Epithelial cell of esophagus (primary cell): Measurements from ENCODE around the gene CBX4.

Experiments
- DNase-seq: peaks from one replicate; pipeline ENCODE4 v3.0.0; 2010; ENCODE audit warnings: low read depth
- H3K4me3 ChIP-seq: 2 replicates; pipeline ENCODE4 v1.5.1; 2011; ENCODE audit warnings: mild to moderate bottlenecking, low read length, control low read depth
- CTCF ChIP-seq: IDR thresholded peaks from 2 replicates; pipeline ENCODE4 v1.5.1; 2011; ENCODE audit warnings: low read depth, mild to moderate bottlenecking, low read length, control low read depth, inconsistent platforms; ENCODE audit not compliant: insufficient read depth; ENCODE audit errors: missing control alignments

The CBX4 gene

GRCh38 chr17:79821331-79822095 is 17.7 kb downstream of the CBX4 start:
- DNase-seq, result no peak
- no peak overlapping the region for H3K4me3 ChIP-seq
- no peak for TF ChIP-seq CTCF

- TF ChIP-seq CTCF, result no peak
- no peak overlapping the region for H3K4me3 ChIP-seq
- DNase-seq, result no peak
Measured at GRCh38 chr17:79820959-79821330, 18.3 kb downstream of the CBX4 start.

GRCh38 chr17:79819534-79820276 is 19.5 kb downstream of the CBX4 start:
- DNase-seq, result no peak
- no peak for TF ChIP-seq CTCF
- H3K4me3 ChIP-seq, result no peak overlapping the region

- TF ChIP-seq CTCF, result no peak
- DNase-seq, result no peak
- no peak overlapping the region for H3K4me3 ChIP-seq
Measured at GRCh38 chr17:79819085-79819484, 20.2 kb downstream of the CBX4 start.

GRCh38 chr17:79818026-79818758 is 21.0 kb downstream of the CBX4 start:
- H3K4me3 ChIP-seq, result no peak overlapping the region
- DNase-seq, result no peak
- TF ChIP-seq CTCF, result no peak

- TF ChIP-seq CTCF, result no peak
- H3K4me3 ChIP-seq, result no peak overlapping the region
- DNase-seq, result no peak
Measured at GRCh38 chr17:79815836-79816461, 23.3 kb downstream of the CBX4 start.
